ENCODE measurements around the gene HGFAC.

DNA sequence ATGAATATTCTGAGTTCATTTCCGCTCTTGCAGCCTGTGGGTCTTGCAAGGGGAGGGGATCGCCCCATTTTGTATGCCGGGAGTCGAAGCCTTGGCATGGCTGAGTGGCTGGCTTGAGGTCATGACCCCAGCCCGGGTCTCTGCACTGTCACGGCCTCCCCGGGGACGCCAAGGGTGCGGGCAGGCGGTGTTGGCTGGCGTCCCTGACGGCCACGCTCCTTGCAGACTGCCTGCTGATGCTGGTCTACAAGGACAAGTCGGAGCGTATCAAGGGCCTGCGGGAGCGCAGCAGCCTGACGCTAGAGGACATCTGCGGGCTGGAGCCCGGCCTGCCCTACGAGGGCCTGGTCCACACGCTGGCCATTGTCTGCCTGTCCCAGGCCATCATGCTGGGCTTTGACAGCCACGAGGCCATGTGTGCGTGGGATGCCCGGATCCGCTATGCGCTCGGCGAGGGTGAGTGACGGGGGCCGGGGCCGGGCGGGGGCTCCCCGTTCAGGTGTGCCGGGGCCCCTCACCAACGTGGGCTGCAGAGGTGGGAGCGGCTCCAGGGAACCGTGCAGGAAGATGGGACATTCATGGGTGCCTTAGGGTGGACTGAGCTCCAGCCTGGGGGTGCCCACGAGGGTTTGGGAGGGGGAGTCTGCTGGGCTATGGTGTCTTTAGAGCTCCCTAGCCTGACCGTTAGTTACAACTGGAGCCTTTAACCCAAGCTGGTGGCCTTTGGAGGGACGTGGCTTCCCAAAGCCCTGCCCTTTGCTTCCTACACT, 31.6 kb downstream of the HGFAC start:
- TF ChIP-seq GATA2 (IDR thresholded peaks at IDR 0.05; ENCODE audit: low read depth, low read length) (no peak), GATA3 (IDR thresholded peaks at IDR 0.05; ENCODE audit: low read depth, low read length) (no peak)
